ENCODE data around the gene SPTLC2. TPM values are rescaled to one million over a fixed set of nuclear protein-coding genes. Genes with fewer than 3 reads are reported as not detected.

SPTLC2 gene
- total RNA-seq, 2 donors from 2014 or later = 4.9 to 11.7 TPM

DNA sequence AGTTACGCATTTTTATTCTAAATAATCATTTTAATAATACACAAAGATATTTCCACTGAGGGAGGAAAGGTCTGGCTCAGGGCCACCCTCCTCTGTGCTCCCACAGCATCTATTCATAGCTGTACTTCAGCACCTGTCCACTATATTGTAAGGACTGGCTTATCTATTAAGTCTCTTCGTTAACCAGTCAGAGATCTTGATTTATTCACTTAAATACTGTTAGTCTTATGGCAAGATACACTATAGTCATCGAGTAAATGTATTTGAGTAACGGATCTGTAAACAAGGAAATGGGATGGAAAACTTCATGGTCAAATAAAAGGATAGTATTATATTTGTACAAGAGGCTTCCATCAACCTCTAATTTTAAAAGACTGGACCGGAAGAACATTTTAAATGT, 54.6 kb downstream of the SPTLC2 start:
- intact Hi-C loops (cut with DNase I) = no loop called here
- TF ChIP-seq POLR2A (IDR thresholded peaks at IDR 0.05) = no peak
- TF ChIP-seq, protein P1, sequence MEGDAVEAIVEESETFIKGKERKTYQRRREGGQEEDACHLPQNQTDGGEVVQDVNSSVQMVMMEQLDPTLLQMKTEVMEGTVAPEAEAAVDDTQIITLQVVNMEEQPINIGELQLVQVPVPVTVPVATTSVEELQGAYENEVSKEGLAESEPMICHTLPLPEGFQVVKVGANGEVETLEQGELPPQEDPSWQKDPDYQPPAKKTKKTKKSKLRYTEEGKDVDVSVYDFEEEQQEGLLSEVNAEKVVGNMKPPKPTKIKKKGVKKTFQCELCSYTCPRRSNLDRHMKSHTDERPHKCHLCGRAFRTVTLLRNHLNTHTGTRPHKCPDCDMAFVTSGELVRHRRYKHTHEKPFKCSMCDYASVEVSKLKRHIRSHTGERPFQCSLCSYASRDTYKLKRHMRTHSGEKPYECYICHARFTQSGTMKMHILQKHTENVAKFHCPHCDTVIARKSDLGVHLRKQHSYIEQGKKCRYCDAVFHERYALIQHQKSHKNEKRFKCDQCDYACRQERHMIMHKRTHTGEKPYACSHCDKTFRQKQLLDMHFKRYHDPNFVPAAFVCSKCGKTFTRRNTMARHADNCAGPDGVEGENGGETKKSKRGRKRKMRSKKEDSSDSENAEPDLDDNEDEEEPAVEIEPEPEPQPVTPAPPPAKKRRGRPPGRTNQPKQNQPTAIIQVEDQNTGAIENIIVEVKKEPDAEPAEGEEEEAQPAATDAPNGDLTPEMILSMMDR (IDR thresholded peaks at IDR 0.05) = no peak
- Histone ChIP-seq H3K27ac (no peak overlapping the region), H3K4me3 (no peak overlapping the region), H3K27me3 (no peaks in the 10 kb centered on the region), H3K36me3 (replicated peaks in 1 of 2; ENCODE audit: insufficient read depth in 1 of 2, low read depth in 2 of 2) (no peaks in the 10 kb centered on the region), H3K4me1 (no peaks in the 10 kb centered on the region), H3K9me3 (no peaks in the 10 kb centered on the region)
- DNase-seq (no peak), ATAC-seq (no peak)
- WGBS, 2 donors = 64 to 83% methylated on average over 5 of the region's 5 CpGs

DNA sequence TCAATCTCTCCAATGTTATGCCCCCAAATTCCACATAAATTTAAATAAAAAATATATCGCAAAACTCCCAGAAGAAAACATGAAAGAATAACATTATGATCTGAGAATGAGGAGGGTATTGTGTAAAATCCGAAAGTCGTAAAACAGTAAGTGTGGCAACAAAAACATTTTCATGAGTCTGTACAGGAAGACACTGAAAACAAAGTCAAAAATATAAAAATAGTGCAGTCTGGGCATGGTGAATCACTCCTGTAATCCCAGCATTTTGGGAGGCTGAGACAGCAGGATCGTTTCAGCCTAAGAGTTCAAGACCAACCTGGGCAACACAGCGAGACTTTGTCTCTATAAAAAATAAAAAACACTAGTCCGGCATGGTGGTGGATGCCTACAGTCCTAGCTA, 57.1 kb downstream of the SPTLC2 start:
- Histone ChIP-seq H3K4me1 (no peaks in the 10 kb centered on the region), H3K27ac (no peak overlapping the region), H3K36me3 (replicated peaks in 1 of 2; ENCODE audit: insufficient read depth in 1 of 2, low read depth in 2 of 2) (peaks cover 0 to 7% of the 10 kb centered on the region in 2 donors), H3K9me3 (no peaks in the 10 kb centered on the region), H3K27me3 (no peaks in the 10 kb centered on the region), H3K4me3 (no peak overlapping the region)
- TF ChIP-seq, protein P1 (IDR thresholded peaks at IDR 0.05) = no peak
- no peak for TF ChIP-seq POLR2A (IDR thresholded peaks at IDR 0.05)
- ATAC-seq = no peak
- intact Hi-C loops (cut with DNase I) = no loop called here
- no peak for DNase-seq
- 89 to 95% methylated on average over 6 of the region's 6 CpGs for WGBS, 2 donors

DNA sequence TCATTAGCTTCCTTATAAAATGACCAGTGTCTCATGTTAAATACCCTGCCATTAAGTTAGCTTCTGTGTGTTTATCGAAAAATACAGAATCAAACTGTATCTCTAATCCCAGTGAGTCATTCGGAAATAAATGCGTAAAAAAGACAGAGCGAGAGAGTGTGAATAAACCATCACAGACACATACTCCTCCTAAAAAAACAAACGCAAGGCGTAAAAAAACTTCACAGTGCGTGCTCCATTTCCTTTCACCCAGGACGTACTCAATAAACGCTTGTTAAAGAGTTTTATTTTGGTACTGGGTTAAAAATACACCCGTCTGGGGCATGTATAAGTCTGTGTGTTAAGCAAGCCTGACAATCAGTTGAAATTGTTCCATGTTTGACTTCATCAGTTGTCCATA, 59.0 kb downstream of the SPTLC2 start:
- Histone ChIP-seq H3K4me3 (no peak overlapping the region), H3K27me3 (no peaks in the 10 kb centered on the region), H3K36me3 (replicated peaks in 1 of 2; ENCODE audit: insufficient read depth in 1 of 2, low read depth in 2 of 2) (peaks cover 0 to 7% of the 10 kb centered on the region in 2 donors), H3K27ac (no peak overlapping the region), H3K4me1 (no peaks in the 10 kb centered on the region), H3K9me3 (no peaks in the 10 kb centered on the region)
- WGBS, 2 donors = 88 to 92% methylated on average over 10 of the region's 10 CpGs
- ATAC-seq = no peak
- no peak for DNase-seq
- intact Hi-C loops (cut with DNase I) = no loop called here
- no peak for TF ChIP-seq POLR2A (IDR thresholded peaks at IDR 0.05)
- TF ChIP-seq, protein P1 (IDR thresholded peaks at IDR 0.05) = no peak

DNA sequence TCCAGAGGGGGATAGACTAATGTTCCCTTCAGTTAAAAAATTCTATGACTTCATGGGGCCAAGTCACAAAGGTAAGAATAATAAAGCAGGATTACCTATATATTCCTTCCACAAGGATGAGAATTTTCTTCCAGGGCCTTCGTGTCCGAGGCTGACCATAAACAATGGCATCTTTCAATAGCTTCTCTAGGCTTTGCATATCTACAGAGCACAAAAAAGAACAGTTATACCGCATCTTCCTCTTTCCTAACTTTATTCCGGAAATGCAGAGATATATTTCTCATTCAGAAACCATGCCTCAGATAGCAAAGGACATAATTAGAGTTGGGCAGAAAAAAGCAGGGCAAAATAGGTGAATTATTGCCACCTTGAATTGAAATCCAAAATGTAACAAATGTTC, 59.5 kb downstream of the SPTLC2 start:
- Histone ChIP-seq H3K27ac (no peak overlapping the region), H3K27me3 (no peaks in the 10 kb centered on the region), H3K36me3 (replicated peaks in 1 of 2; ENCODE audit: insufficient read depth in 1 of 2, low read depth in 2 of 2) (peaks cover 0 to 10% of the 10 kb centered on the region in 2 donors), H3K9me3 (no peaks in the 10 kb centered on the region), H3K4me3 (no peak overlapping the region), H3K4me1 (no peaks in the 10 kb centered on the region)
- intact Hi-C loops (cut with DNase I) = no loop called here
- WGBS, 2 donors = 66 to 81% methylated on average over 4 of the region's 4 CpGs
- DNase-seq (no peak), ATAC-seq (no peak)
- TF ChIP-seq POLR2A (IDR thresholded peaks at IDR 0.05) = no peak
- TF ChIP-seq, protein P1 (IDR thresholded peaks at IDR 0.05) = no peak

DNA sequence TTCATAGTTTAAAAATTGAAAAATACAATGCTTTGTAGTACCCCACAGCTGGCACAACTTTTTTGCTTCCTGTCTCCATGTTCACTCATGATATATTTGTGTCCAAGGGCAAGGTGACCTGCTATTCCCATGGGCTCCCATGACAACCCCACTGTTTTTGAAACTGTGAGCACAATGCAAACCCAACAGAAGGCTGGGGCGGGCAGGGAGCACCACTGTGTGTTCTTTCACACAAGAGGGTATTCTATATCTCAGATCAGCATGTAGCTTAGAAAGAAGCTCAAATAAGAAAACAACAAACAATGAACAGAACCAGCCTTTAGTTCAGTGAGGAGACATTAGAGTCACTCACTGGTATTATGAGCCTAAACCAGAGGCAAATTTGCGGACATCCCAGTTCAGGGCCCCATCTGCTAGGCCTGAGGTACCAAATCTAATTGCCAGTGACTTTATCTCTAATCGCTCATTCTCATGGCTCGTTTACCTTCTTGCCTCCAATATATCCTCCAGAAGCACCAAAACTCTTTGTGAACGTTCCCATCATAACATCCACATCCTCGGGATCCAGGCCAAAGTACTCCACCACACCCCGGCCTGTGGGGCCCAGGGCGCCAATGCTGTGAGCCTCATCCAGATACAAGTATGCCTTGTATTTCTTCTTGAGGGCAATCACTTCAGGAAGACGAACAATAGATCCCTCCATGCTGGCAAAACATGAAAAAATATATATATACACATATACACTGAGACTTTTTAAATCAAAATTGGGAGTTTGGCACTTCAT, 61.4 kb downstream of the SPTLC2 start:
- intact Hi-C loops (cut with DNase I) = no loop called here
- H3K27ac ChIP-seq = no peak overlapping the region
- WGBS, 2 donors = 80 to 82% methylated on average over 9 of the region's 9 CpGs

More for the DNA sequence above, 61.4 kb downstream of the SPTLC2 start:
- Histone ChIP-seq H3K27me3 (no peaks in the 10 kb centered on the region), H3K4me1 (no peaks in the 10 kb centered on the region), H3K9me3 (no peaks in the 10 kb centered on the region), H3K36me3 (replicated peaks in 1 of 2; ENCODE audit: insufficient read depth in 1 of 2, low read depth in 2 of 2) (peaks cover 0 to 10% of the 10 kb centered on the region in 2 donors), H3K4me3 (no peak overlapping the region)
- TF ChIP-seq, protein P1 (IDR thresholded peaks at IDR 0.05) = no peak
- no peak for TF ChIP-seq POLR2A (IDR thresholded peaks at IDR 0.05)
- ATAC-seq = no peak
- no peak for DNase-seq

Data from body of pancreas (tissue), 4 donors.